HCT116 (cell line): ENCODE results near the gene EGR4. TPM values are rescaled to one million over a fixed set of nuclear protein-coding genes. Genes with fewer than 3 reads are reported as not detected.

Experiments used
- ATAC-seq: fragments of 200-7000 bp; cut with Tn5 transposase; 2 replicates; pipeline ENCODE4 v1.9.1; 2020; ENCODE audit warnings: mild to moderate bottlenecking, moderate library complexity
- BruUV-seq: library from RNA; stranded (reverse); fragments of 400-500 nt; replicated peaks from 2 replicates; lab custom pipeline; 2021; lab: Mats Ljungman, UMichigan
- CTCF ChIA-PET: fragments of 300-600 bp; sonication (Branson Sonifier 250); formaldehyde crosslinking; loops from one replicate; lab custom pipeline; 2021; ENCODE audit warnings: antibody characterized with exemption; lab: Charles Lee
- POLR2A ChIA-PET: fragments of 300-600, 350-600 bp; sonication (Branson Sonifier 250); formaldehyde crosslinking; loops from one replicate; lab custom pipeline; 2021; ENCODE audit warnings: antibody characterized with exemption; lab: Charles Lee
- RAD21 ChIA-PET, 2 experiments: fragments of 300-600 bp; sonication (Branson Sonifier 250); formaldehyde crosslinking; loops; one replicate each; lab custom pipeline; 2023; ENCODE audit warnings: low total read pairs in 2 of 2; ENCODE audit not compliant: uncharacterized antibody in 2 of 2, unreplicated experiment in 2 of 2, low non-redundant PET in 1 of 2; lab: Charles Lee
- DNase-seq: peaks from one replicate; pipeline ENCODE4 v3.0.0-alpha.2; 2010; ENCODE audit warnings: low read depth, low spot score
- H2AFZ ChIP-seq: fragments of 200-600 bp; shearing (Covaris generic), sonication (generic); 2 replicates; pipeline ENCODE4 v1.6.1; 2017; ENCODE audit warnings: low read depth, mixed run types, mixed read lengths, antibody characterized with exemption, low read length; ENCODE audit not compliant: poor library complexity, severe bottlenecking
- H3K27ac ChIP-seq: 2 replicates; pipeline ENCODE4 v1.5.1; 2012; ENCODE audit warnings: low read depth, low read length
- H3K27me3 ChIP-seq: fragments of 200-600 bp; sonication (generic); 2 replicates; pipeline ENCODE4 v1.6.1; 2016; ENCODE audit warnings: mixed run types, low read length, mixed read lengths; ENCODE audit not compliant: insufficient read depth
- H3K36me3 ChIP-seq, 2 experiments: fragments of 200-500 bp in 1 of 2; fragments of 200-600 bp in 1 of 2; sonication (Bioruptor generic) in 1 of 2; sonication (generic) in 1 of 2; 2 replicates each; pipeline versions ENCODE4 v1.5.1 to v1.6.1; 2014 to 2016; ENCODE audit warnings: low read length in 2 of 2, inconsistent platforms in 1 of 2, mixed read lengths in 1 of 2, mixed run types in 1 of 2; ENCODE audit not compliant: insufficient read depth in 2 of 2, control insufficient read depth in 1 of 2
- H3K4me1 ChIP-seq, 2 experiments: fragments of 200-600 bp in 1 of 2; sonication (generic) in 1 of 2; 2 replicates each; pipeline versions ENCODE4 v1.5.1 to v1.6.1; 2012 to 2017; ENCODE audit warnings: low read length in 2 of 2, inconsistent platforms in 1 of 2, mild to moderate bottlenecking in 1 of 2, mixed read lengths in 1 of 2, mixed run types in 1 of 2, moderate library complexity in 1 of 2; ENCODE audit not compliant: insufficient read depth in 2 of 2, control insufficient read depth in 1 of 2
- H3K4me2 ChIP-seq: fragments of 200-600 bp; sonication (generic); 2 replicates; pipeline ENCODE4 v1.6.1; 2017; ENCODE audit warnings: mixed run types, low read length, mixed read lengths
- H3K4me3 ChIP-seq, 2 experiments: fragments of 200-600 bp in 1 of 2; sonication (generic) in 1 of 2; replicated peaks in 1 of 2; 2 replicates each; pipeline ENCODE4 v1.5.1; 2011 to 2016; ENCODE audit warnings: low read length in 2 of 2, control low read depth in 1 of 2, low read depth in 1 of 2, mild to moderate bottlenecking in 1 of 2, mixed read lengths in 1 of 2, mixed run types in 1 of 2
- H3K79me2 ChIP-seq: fragments of 200-600 bp; sonication (generic); 2 replicates; pipeline ENCODE4 v1.6.1; 2017; ENCODE audit warnings: mild to moderate bottlenecking, mixed run types, low read length, moderate library complexity, mixed read lengths; ENCODE audit not compliant: insufficient read depth
- H3K9ac ChIP-seq: fragments of 200-600 bp; sonication (generic); 2 replicates; pipeline ENCODE4 v1.6.1; 2016; ENCODE audit warnings: low read length, mixed read lengths
- H3K9me2 ChIP-seq: fragments of 200-600 bp; sonication (generic), shearing (Covaris generic); 2 replicates; pipeline ENCODE4 v1.6.1; 2017; ENCODE audit warnings: mixed run types, mild to moderate bottlenecking, moderate library complexity; ENCODE audit not compliant: insufficient read depth
- H3K9me3 ChIP-seq, 2 experiments: fragments of 200-500 bp in 1 of 2; fragments of 200-600 bp in 1 of 2; sonication (Bioruptor generic) in 1 of 2; sonication (generic) in 1 of 2; 2 replicates each; pipeline ENCODE4 v1.6.1; 2014 to 2017; ENCODE audit warnings: low read length in 2 of 2, mixed read lengths in 2 of 2, inconsistent platforms in 1 of 2, low read depth in 1 of 2, mild to moderate bottlenecking in 1 of 2, mixed run types in 1 of 2, moderate library complexity in 1 of 2; ENCODE audit not compliant: control insufficient read depth in 1 of 2, insufficient read depth in 1 of 2
- H4K20me1 ChIP-seq: fragments of 200-600 bp; sonication (generic), shearing (Covaris generic); 2 replicates; pipeline ENCODE4 v1.6.1; 2017; ENCODE audit warnings: mixed run types, mild to moderate bottlenecking, moderate library complexity; ENCODE audit not compliant: insufficient read depth
- ATF3 ChIP-seq: IDR thresholded peaks from 2 replicates; pipeline ENCODE4 v1.6.1; 2012
- CBX3 ChIP-seq: IDR thresholded peaks from 2 replicates; pipeline ENCODE4 v1.6.1; 2012; ENCODE audit warnings: low read depth
- EGR1 ChIP-seq: IDR thresholded peaks from 2 replicates; pipeline ENCODE4 v1.6.1; 2012; ENCODE audit warnings: low read depth
- ELF1 ChIP-seq: IDR thresholded peaks from 2 replicates; pipeline ENCODE4 v1.6.1; 2012; ENCODE audit warnings: low read depth, borderline replicate concordance
- EZH2phosphoT487 ChIP-seq: fragments of 200-600 bp; IDR thresholded peaks from 2 replicates; pipeline ENCODE4 v1.6.1; 2018; ENCODE audit warnings: antibody characterized with exemption, borderline replicate concordance
- FOSL1 ChIP-seq: IDR thresholded peaks from 2 replicates; pipeline ENCODE4 v1.6.1; 2012; ENCODE audit warnings: low read depth
- POLR2A ChIP-seq: IDR thresholded peaks from 2 replicates; pipeline ENCODE4 v1.7.0; 2011; ENCODE audit warnings: borderline replicate concordance; ENCODE audit not compliant: insufficient read depth, insufficient read length; ENCODE audit errors: extremely low read depth
- POLR2AphosphoS5 ChIP-seq: IDR thresholded peaks from 2 replicates; pipeline ENCODE4 v1.6.1; 2011; ENCODE audit warnings: mild to moderate bottlenecking, low read depth, low read length, moderate library complexity
- SIN3A ChIP-seq: IDR thresholded peaks from 2 replicates; pipeline ENCODE4 v1.6.1; 2012; ENCODE audit warnings: low read depth
- TCF7L2 ChIP-seq: IDR thresholded peaks from 2 replicates; pipeline ENCODE4 v1.7.0; 2011; ENCODE audit warnings: borderline replicate concordance, inconsistent platforms; ENCODE audit not compliant: insufficient read depth, insufficient read length; ENCODE audit errors: extremely low read depth
- YY1 ChIP-seq: IDR thresholded peaks from 2 replicates; pipeline ENCODE4 v1.6.1; 2011; ENCODE audit warnings: low read length, low read depth, moderate library complexity, mild to moderate bottlenecking; ENCODE audit not compliant: insufficient replicate concordance; ENCODE audit errors: extremely low read depth
- ZNF274 ChIP-seq: fragments of 200-500 bp; sonication (Bioruptor generic); IDR thresholded peaks from 2 replicates; pipeline ENCODE4 v1.6.1; 2014; ENCODE audit warnings: mild to moderate bottlenecking, low read depth, low read length, inconsistent platforms
- intact Hi-C: fragments of 100-400 bp; cut with micrococcal nuclease; formaldehyde crosslinking; loops from 2 replicates; pipeline ENCODE4 v1.10.0; 2022
- total RNA-seq: library from RNA; stranded (reverse); gene quantifications from one replicate; pipeline ENCODE4 v1.2.1, GENCODE V29; 2021; ENCODE audit not compliant: unreplicated experiment
- TF ChIP-seq, protein P1 (sequence below), 3 experiments: fragments of 200-600 bp in 1 of 3; sonication (generic) in 1 of 3; IDR thresholded peaks in 2 of 3; conservative IDR thresholded peaks in 1 of 3; 2 replicates each; pipeline ENCODE4 v1.5.1; 2012 to 2017; ENCODE audit warnings: low read depth in 2 of 3, low read length in 2 of 3, antibody characterized with exemption in 1 of 3, borderline replicate concordance in 1 of 3, control low read depth in 1 of 3, mild to moderate bottlenecking in 1 of 3, mixed read lengths in 1 of 3, mixed run types in 1 of 3, moderate library complexity in 1 of 3; ENCODE audit not compliant: insufficient read depth in 1 of 3
- TF ChIP-seq, protein P2 (sequence below): IDR thresholded peaks from 2 replicates; pipeline ENCODE4 v1.6.1; 2011; ENCODE audit warnings: mild to moderate bottlenecking, low read length, moderate library complexity; ENCODE audit not compliant: insufficient replicate concordance; ENCODE audit errors: extremely low read depth
- TF ChIP-seq, protein P3 (sequence below): IDR thresholded peaks from 2 replicates; pipeline ENCODE4 v1.6.1; 2012; ENCODE audit warnings: low read depth

EGR4 gene
- total RNA-seq, 1 experiment from 2014 or later: 0.37 TPM

- Histone ChIP-seq H3K4me1 (no peaks in the 10 kb centered on the region), H3K9ac (no peak overlapping the region), H4K20me1 (no peaks in the 10 kb centered on the region; the same call in 1 of the 2 replicates), H3K36me3 (peaks cover 31 to 36% of the 10 kb centered on the region in 2 experiments; a peak in 3 of 4 replicates), H3K4me2 (no peak overlapping the region), H3K9me3 (no peaks in the 10 kb centered on the region), H3K79me2 (peaks cover 4% of the 10 kb centered on the region; the same call in 1 of the 2 replicates), H3K27me3 (no peaks in the 10 kb centered on the region)
- ATAC-seq (peak; percentile 11), DNase-seq (no peak)
- intact Hi-C loops: no loop called here
- ChIA-PET POLR2A (interaction anchor here (1.2 to 1.3 kb wide), 2 partner anchors 9 to 10 kb away, joined by 3 read pairs; no protein-coding TSS in a partner anchor), CTCF (no interaction called here), RAD21 (no interaction called here)
- no TSS peak for BruUV-seq
- TF ChIP-seq, protein P1, sequence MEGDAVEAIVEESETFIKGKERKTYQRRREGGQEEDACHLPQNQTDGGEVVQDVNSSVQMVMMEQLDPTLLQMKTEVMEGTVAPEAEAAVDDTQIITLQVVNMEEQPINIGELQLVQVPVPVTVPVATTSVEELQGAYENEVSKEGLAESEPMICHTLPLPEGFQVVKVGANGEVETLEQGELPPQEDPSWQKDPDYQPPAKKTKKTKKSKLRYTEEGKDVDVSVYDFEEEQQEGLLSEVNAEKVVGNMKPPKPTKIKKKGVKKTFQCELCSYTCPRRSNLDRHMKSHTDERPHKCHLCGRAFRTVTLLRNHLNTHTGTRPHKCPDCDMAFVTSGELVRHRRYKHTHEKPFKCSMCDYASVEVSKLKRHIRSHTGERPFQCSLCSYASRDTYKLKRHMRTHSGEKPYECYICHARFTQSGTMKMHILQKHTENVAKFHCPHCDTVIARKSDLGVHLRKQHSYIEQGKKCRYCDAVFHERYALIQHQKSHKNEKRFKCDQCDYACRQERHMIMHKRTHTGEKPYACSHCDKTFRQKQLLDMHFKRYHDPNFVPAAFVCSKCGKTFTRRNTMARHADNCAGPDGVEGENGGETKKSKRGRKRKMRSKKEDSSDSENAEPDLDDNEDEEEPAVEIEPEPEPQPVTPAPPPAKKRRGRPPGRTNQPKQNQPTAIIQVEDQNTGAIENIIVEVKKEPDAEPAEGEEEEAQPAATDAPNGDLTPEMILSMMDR (IDR thresholded peaks at IDR 0.05 in 2 of 3, conservative IDR thresholded peaks at IDR 0.05 in 1 of 3; ENCODE audit: borderline replicate concordance in 1 of 3, insufficient read depth in 1 of 3, low read depth in 2 of 3, low read length in 2 of 3): no peak
- TF ChIP-seq EGR1 (no peak), EZH2phosphoT487 (no peak), SIN3A (no peak), CBX3 (no peak), YY1 (no peak), ZNF274 (no peak), TCF7L2 (no peak), ATF3 (no peak), FOSL1 (no peak), ELF1 (no peak), POLR2A (peak; percentile 34), POLR2AphosphoS5 (0 out of 2 replicates have a peak, but pooled peaks have one; percentile 6)
- TF ChIP-seq, protein P2, sequence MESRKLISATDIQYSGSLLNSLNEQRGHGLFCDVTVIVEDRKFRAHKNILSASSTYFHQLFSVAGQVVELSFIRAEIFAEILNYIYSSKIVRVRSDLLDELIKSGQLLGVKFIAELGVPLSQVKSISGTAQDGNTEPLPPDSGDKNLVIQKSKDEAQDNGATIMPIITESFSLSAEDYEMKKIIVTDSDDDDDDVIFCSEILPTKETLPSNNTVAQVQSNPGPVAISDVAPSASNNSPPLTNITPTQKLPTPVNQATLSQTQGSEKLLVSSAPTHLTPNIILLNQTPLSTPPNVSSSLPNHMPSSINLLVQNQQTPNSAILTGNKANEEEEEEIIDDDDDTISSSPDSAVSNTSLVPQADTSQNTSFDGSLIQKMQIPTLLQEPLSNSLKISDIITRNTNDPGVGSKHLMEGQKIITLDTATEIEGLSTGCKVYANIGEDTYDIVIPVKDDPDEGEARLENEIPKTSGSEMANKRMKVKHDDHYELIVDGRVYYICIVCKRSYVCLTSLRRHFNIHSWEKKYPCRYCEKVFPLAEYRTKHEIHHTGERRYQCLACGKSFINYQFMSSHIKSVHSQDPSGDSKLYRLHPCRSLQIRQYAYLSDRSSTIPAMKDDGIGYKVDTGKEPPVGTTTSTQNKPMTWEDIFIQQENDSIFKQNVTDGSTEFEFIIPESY: no peak
- TF ChIP-seq, protein P3, sequence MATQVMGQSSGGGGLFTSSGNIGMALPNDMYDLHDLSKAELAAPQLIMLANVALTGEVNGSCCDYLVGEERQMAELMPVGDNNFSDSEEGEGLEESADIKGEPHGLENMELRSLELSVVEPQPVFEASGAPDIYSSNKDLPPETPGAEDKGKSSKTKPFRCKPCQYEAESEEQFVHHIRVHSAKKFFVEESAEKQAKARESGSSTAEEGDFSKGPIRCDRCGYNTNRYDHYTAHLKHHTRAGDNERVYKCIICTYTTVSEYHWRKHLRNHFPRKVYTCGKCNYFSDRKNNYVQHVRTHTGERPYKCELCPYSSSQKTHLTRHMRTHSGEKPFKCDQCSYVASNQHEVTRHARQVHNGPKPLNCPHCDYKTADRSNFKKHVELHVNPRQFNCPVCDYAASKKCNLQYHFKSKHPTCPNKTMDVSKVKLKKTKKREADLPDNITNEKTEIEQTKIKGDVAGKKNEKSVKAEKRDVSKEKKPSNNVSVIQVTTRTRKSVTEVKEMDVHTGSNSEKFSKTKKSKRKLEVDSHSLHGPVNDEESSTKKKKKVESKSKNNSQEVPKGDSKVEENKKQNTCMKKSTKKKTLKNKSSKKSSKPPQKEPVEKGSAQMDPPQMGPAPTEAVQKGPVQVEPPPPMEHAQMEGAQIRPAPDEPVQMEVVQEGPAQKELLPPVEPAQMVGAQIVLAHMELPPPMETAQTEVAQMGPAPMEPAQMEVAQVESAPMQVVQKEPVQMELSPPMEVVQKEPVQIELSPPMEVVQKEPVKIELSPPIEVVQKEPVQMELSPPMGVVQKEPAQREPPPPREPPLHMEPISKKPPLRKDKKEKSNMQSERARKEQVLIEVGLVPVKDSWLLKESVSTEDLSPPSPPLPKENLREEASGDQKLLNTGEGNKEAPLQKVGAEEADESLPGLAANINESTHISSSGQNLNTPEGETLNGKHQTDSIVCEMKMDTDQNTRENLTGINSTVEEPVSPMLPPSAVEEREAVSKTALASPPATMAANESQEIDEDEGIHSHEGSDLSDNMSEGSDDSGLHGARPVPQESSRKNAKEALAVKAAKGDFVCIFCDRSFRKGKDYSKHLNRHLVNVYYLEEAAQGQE: no peak
- TF ChIP-seq, all 23 proteins: peak for 2
- H3K27ac ChIP-seq: peak overlapping the region; percentile 10
- H2AFZ ChIP-seq: no peak overlapping the region
- no peaks in the 10 kb centered on the region for H3K9me2 ChIP-seq
- H3K4me3 ChIP-seq: no peak overlapping the region
These were observed 38.9 kb downstream of the EGR4 start for GRCh38 chr2:73254343-73255006.
